H1 (cell line): Measurements from ENCODE around the gene AGRN. TPM values are rescaled to one million over a fixed set of nuclear protein-coding genes. Genes with fewer than 3 reads are reported as not detected.

ENCODE experiments used
- EGR1 ChIP-seq: IDR thresholded peaks from 2 replicates; pipeline ENCODE4 v1.6.1; 2011; ENCODE audit warnings: low read depth, low read length, borderline replicate concordance
- HDAC6 ChIP-seq: IDR thresholded peaks from one replicate; pipeline ENCODE4 v1.7.1; 2012; ENCODE audit warnings: low read depth, mild to moderate bottlenecking, inconsistent platforms, low read length, moderate library complexity
- POLR2A ChIP-seq, 2 experiments: IDR thresholded peaks; 1 replicate in 1 of 2; 2 replicates in 1 of 2; pipeline ENCODE4 v1.6.1; 2011; ENCODE audit warnings: low read depth in 2 of 2, low read length in 2 of 2, mild to moderate bottlenecking in 2 of 2; ENCODE audit errors: control extremely low read depth in 1 of 2
- SIRT6 ChIP-seq: IDR thresholded peaks from one replicate; pipeline ENCODE4 v1.7.1; 2012; ENCODE audit warnings: low read length, inconsistent platforms
- TAF1 ChIP-seq: IDR thresholded peaks from 2 replicates; pipeline ENCODE4 v1.6.1; 2011; ENCODE audit warnings: mild to moderate bottlenecking, low read depth, low read length
- polyA plus RNA-seq, 7 experiments: library from polyadenylated mRNA; depleted of rRNA in 3 of 7; stranded (reverse) in 5 of 7; unstranded in 2 of 7; fragments of >200 nt in 5 of 7; fragments of 200-250 nt in 2 of 7; gene quantifications; 1 replicate in 5 of 7; 2 replicates in 1 of 7; 4 replicates in 1 of 7; pipeline versions ENCODE4 v1.2.1 to v1.2.3, GENCODE V29; 2011 to 2013; ENCODE audit warnings: missing spikeins in 2 of 7, mixed read lengths in 2 of 7
- total RNA-seq: library from RNA; stranded (reverse); fragmentation: NEBNext Ultra II Directional; extraction: Animal tissue kit (Norgen Biotek cat#: 25700); gene quantifications from 2 replicates; pipeline ENCODE4 v1.2.1, GENCODE V29; 2021

The AGRN gene
- total and polyA plus RNA-seq, 2 of the 8 experiments (the other 6 are each of a cell fraction or from before 2014, with no cell fraction given), result 52.3 to 155 TPM

DNA sequence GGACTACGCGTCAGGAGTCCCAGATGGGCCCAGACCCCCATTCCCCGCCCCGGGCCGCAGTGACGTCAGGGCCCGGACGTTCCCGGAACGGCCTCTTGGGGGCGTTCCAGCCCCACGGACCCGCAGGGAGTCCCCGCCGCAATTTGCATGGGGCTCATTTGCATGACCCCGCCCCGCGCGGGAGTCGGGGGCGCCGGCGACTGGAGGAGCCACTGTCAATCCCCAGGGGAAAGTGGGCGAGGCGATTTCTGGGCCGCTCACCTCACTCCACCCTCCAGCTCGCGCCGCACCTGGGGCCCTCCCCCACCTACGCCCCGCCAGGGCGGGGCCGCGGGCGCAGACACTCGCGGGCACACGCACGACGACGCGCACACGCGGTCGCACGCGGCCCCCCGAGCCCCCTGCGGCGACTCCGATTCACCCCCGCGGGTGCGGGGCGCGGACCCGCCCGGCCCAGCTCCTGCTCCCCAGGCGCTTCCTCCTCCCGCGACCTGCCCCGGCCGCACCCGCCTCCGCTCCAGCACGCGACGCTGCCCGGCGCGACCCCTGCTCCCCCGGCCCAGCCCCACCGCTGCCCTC, 13.2 kb downstream of the AGRN start (continued):
- TF ChIP-seq EGR1 (no peak; the same call in 1 of the 2 replicates), HDAC6 (no peak), TAF1 (0 out of 2 replicates have a peak, but pooled peaks have one; percentile 29), POLR2A (IDR thresholded peaks at IDR 0.05; ENCODE audit: control extremely low read depth in 1 of 2, low read depth in 2 of 2, low read length in 2 of 2) (peak in 1 of 2 experiments; percentile 45; a peak in 1 of 3 replicates), SIRT6 (no peak)
